Embryonic facial prominence (tissue), 1 donor: ENCODE measurements around the gene LRP2.

Experiments used
- DNase-seq: peaks from one replicate; pipeline ENCODE4 v3.0.0-alpha.2; 2016; ENCODE audit errors: extremely low spot score

LRP2 gene

DNA sequence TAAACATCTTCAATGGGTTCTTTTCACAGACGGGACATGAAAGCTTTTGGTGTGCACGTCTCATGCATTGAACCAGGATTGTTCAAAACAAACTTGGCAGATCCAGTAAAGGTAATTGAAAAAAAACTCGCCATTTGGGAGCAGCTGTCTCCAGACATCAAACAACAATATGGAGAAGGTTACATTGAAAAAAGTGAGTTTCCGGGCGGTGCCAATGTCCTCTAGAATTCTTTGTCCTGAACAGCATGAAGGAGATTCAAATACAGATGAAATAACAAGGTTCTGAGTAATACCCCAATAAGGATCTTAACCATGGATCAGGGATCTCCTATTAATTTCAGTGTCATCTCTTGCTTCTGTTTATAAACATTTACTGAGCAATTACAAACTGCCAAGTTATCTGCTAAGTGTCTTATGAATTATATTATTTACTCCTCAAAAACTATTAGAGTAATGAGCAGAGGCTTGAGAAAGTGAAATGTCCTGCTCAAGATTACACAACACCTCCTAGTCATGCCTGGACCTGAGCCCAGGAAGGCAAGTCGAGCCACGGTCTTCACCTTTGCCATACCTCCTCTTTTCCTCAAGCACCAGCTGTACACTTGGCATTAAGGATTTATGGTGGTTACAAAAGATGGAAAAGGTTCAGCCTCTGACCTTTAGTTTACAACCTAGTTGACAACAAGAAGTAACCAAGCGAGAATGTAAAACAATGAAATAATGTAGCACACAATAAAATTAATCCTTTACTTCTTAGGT, 270.4 kb downstream of the LRP2 start:
- DNase-seq, result no peak

DNA sequence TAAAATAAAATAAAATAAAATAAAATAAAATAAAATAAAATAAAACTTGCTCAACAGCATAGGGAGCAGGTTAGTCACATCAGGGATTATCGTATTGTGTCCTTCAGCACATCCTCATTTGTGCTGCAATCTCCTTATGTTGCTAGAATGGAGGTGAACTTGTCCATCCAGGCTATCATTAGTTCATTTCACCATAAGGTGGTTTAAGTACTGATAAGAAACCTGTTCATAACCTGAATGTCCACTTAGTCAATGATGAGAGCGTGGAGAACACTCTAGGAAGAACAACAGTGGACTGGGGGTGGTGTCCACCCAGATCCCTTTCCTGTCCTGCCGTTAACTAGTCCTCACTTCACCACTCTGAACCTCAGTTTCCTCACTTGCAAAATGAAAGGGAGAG, 271.1 kb downstream of the LRP2 start:
- no peak for DNase-seq

DNA sequence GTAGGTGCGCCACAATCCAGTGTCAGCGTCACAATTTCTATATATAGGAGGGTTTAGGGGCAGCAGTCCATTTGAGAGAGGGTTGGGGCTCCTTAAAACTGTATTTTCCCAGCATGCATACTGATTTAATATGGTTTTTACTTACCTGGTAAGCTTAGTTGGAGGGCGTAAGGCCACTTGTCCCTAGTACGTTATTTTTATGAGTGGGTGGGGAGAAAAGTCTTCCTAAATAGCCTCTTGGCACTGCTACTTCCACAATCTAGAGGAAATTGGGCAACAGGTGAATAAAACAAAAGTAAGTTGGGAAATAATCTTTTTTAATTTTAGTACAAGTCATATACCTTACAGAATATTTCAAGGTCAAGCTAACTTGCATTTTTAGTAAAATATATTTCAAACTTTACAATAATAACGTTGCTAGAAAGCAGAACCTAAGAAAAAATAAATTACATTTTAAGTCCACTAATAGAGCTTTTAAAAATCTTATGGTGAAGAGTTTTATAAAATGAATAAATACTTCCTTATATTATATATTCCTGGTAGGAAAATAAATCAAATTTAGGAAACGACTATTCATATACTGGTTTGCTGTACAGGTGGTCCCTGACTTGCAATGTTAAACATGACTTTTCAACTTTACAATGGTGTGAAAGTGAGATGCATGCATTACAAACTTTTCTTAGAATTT, 272.1 kb downstream of the LRP2 start:
- DNase-seq, result no peak

DNA sequence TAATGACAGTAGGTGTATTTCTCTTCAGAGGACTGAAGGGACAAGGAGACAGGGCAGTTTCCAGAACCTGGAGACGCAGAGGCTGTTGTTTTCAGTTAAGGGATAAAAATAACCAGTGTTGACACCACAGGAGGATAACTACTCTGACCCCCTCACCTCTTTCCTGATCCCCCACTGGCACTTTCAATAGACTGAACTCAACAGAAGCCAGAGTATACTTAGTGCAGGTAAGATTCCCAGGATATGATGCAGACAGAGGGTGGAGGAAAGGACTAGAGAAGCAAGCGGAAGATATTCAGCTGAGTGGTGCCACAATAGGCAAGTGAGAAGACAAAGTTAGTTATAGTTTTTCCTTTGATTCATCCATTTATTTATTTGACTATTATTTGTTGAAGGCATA, 273.2 kb downstream of the LRP2 start:
- DNase-seq, result no peak

DNA sequence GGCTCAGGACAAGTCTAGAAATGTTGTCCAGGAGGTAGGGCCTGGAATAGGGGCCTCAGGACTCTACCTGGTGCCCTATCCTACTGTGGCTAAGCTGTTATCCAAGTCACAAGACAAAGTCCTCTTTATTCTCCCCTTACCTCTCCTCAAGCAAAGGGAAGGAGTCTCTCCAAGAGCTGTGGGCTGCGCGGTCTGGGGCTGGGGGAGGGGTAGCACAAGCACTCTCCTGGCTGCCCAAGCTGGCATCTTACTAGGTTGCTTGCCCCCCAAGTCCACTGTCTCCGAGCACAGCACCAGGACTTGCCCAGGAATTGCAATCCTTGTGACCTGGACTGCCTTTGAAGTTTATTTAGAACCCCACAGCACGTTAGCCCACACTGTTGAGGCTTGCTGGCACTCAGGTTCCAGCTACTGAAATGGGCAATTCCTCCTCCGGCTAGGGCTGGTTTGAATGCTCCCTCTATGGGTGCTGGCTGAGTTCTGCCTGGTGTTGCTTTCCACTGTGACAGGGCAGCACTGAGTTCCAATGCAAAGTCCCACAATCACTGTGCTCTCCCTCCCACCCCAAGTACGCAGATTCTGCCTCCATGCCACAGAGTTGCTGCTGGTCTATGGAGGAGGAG, 274.5 kb downstream of the LRP2 start:
- no peak for DNase-seq

DNA sequence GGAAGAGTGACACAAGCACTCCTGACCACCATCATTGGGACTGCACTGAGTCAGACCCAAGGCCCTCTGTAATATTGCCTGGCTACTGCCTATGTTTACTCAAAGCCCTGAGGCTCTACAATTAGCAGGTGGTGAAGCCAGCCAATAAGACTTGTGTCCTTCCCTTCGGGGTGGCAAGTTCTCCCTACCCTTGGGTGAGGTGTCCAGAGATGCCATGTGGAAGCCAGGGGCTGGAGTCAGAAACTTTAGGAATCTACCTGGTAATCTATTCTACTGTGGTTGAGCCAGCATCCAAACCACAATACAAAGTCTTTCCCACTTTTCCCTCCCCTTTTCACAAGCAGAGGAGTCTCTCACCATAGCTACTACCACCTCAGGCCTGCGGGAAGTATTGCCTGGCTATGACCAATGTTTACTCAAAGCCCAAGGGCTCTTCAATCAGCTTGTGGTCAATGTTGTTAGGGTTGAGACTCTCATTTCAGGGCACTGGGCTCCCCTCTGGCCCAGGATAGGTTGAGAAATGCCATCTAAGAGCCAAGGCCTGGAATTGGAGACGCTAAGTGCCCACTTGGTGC, 275.4 kb downstream of the LRP2 start:
- DNase-seq, result no peak

DNA sequence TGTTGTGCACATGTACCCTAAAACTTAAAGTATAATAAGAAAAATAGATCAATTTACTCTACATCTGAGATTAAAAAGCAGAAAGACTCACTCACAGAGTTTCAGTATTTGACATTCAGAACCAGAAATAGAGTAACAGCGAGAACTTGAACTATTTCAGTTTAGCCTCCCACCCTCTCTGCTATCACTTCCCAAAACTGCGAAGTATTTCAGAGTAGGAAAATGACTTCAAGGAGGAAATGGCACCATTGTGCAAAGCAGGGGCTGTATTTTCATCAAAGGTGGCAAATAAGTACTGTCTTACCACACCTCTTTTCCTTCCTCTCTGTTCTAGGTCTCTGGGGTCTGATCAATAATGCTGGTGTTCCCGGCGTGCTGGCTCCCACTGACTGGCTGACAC, 279.3 kb downstream of the LRP2 start:
- no peak for DNase-seq

DNA sequence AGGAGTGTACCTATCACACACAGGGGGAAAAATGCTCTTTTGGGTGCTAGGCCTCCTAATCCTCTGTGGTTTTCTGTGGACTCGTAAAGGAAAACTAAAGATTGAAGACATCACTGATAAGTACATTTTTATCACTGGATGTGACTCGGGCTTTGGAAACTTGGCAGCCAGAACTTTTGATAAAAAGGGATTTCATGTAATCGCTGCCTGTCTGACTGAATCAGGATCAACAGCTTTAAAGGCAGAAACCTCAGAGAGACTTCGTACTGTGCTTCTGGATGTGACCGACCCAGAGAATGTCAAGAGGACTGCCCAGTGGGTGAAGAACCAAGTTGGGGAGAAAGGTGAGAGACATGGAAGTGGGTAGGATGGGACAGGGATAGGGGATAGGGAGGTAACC, 280.8 kb downstream of the LRP2 start:
- no peak for DNase-seq

DNA sequence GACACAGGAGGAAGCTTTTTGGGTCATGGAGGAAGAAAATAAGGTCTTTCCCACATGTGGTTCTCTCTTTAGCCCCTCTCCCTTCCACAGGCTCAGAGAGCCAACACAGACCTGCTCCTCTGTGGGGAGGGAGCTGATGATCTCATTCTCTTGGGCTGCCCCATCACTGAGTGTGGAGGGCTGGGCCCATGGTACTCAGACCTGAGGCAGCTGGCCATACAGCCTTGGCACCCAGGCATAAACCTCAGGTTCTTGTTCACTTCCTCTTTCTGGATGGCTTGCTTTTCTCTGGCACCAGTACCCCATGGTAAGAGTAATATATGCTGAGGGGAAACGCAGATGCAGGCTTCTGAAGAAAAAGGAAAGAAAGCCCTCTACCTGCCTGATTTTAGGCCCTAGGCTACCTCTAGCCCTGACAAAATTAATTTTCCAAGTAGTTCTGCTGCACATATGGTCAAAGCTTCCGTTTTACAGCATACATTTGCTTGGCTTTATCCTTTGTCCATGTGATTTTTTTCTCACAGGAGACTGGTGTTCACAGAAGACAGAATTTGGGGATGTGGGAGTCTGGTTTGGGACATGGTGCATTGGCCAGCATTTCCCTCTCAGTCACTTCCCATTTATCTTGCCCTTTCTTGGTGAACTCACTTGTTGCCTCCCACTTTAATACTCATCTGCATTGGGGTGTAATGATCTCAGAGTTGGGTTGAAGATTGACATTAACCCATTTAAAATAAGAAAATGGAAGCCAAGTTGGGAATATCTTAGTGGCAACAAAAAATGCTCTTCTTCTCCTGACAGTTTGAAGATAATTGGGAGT, 281.9 kb downstream of the LRP2 start:
- no peak for DNase-seq

DNA sequence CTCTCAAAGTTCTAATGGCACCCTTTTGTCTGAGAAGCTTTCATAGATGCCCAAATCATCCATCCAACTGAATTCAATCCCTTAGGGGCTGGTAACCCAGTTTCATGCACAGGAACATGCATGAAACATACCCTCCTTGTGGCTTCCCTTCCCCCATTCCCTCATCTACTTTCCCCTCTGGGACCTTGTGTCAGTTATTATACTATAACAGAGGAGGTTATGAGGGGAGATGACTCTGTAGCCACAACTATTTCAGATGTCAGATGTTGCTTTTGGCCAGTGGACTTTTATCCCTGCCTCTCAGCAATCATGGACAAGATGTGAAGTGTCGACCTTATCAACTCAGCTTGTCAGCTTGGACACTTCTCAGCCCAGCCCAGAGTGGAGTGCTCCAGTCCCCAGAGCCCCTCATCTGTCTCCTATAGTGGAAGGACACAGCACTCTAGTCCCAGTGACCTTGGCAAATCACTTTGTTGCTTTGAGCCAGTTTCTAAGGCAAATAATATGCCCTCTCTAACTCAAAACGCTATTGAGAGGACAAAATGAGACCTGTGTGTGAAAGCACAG, 284.6 kb downstream of the LRP2 start:
- no peak for DNase-seq
